ENCODE results near the gene TBC1D8. TPM values are rescaled to one million over a fixed set of nuclear protein-coding genes. Genes with fewer than 3 reads are reported as not detected.

The TBC1D8 gene
- total and polyA plus RNA-seq, 2 of the 13 experiments (the other 11 are each of a cell fraction or from before 2014, with no cell fraction given), result 45.1 to 95.4 TPM

DNA sequence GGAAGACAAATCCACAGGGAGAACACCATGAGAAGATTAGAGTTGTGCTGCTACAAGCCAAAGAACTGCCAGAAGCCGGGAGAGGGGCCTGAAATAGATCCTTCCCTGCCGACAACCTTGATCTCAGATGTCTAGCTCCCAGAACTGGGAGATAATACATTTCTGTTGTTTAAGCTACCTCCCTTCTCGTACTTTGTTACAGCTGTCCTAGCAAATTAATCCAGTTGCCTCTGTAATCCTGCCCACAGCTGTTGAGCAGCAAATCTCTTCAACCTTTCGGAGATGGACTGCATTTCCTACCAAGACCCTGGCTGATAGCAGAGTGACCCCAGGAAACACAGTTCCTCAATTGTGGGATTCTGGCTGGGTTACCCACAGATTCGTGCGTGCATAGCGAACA, 2.6 kb upstream of the TBC1D8 start:
- no TSS peak for BruUV-seq (replicated peaks)
- 61% methylated on average over 7 of the region's 7 CpGs for whole genome bisulfite sequencing (ENCODE audit: low lambda C conversion rate)
- Histone ChIP-seq H3K79me2 (ENCODE audit: insufficient read depth, low read length) (peaks cover 20% of the 10 kb centered on the region), H3K9ac (ENCODE audit: insufficient read depth, low read depth, low read length) (no peak overlapping the region), H3K4me1 (ENCODE audit: insufficient read depth, low read length) (peaks cover 36% of the 10 kb centered on the region), H3K36me3 (replicated peaks in 1 of 2; ENCODE audit: control insufficient read depth in 1 of 2, insufficient read depth in 2 of 2, low read length in 2 of 2) (no peaks in the 10 kb centered on the region), H2AFZ (ENCODE audit: low read length) (no peak overlapping the region), H3K27me3 (ENCODE audit: control insufficient read depth in 1 of 2, insufficient read depth in 2 of 2, low read length in 2 of 2) (no peaks in the 10 kb centered on the region; a peak in 1 of 5 replicates), H3K4me3 (replicated peaks in 1 of 3; ENCODE audit: insufficient read depth in 1 of 3, low read depth in 2 of 3, low read length in 3 of 3) (no peak overlapping the region), H4K20me1 (ENCODE audit: insufficient read depth, low read length) (peaks cover 8% of the 10 kb centered on the region; the same call in 1 of the 2 replicates), H3K27ac (ENCODE audit: extremely low read length, insufficient read depth, low read length) (no peak overlapping the region), H3K4me2 (ENCODE audit: low read depth, low read length) (peak overlapping the region; percentile 16; the same call in 1 of the 2 replicates), H3K9me3 (ENCODE audit: low read length) (no peaks in the 10 kb centered on the region)
- no peak for FAIRE-seq
- in situ Hi-C loops (cut with HindIII; ENCODE audit: extremely low pct_ligation_motif_present, low pct_unique_long_range_greater_than_20kb), result loop anchor here (5.0 to 25.0 kb wide), 2 partner anchors 116 to 566 kb away; no protein-coding TSS in a partner anchor
- ATAC-seq, result no peak
- ChIA-PET POLR2A (interaction anchor here (0.6 to 5.1 kb wide), 5 partner anchors 52 to 151 kb away, joined by 4 to 41 read pairs (median 4); partner anchors contain the start of gene RPL31), CTCF (ENCODE audit: low intra/inter-chr PET ratio, low total read pairs) (interaction anchor here (3.0 to 5.8 kb wide), 2 partner anchors 116 to 141 kb away, joined by 53 to 93 read pairs; no protein-coding TSS in a partner anchor)
- TF ChIP-seq HNRNPL (IDR thresholded peaks at IDR 0.05; ENCODE audit: low read depth, low read length) (no peak), ARHGAP35 (CRISPR knock-in tag; IDR thresholded peaks at IDR 0.05; ENCODE audit: borderline replicate concordance) (no peak), ZBTB3 (CRISPR knock-in tag; IDR thresholded peaks at IDR 0.05; ENCODE audit: borderline replicate concordance, low read depth) (no peak), ZNF749 (CRISPR knock-in tag; IDR thresholded peaks at IDR 0.05; ENCODE audit: borderline replicate concordance) (no peak), ZZZ3 (CRISPR knock-in tag; IDR thresholded peaks at IDR 0.05; ENCODE audit: borderline replicate concordance) (no peak), ZNF446 (CRISPR knock-in tag; IDR thresholded peaks at IDR 0.05) (no peak), IKZF4 (CRISPR knock-in tag; IDR thresholded peaks at IDR 0.05; ENCODE audit: borderline replicate concordance, low read depth, not compliant biosample characterization) (no peak), ZKSCAN5 (CRISPR knock-in tag; IDR thresholded peaks at IDR 0.05) (no peak)
- TF ChIP-seq, protein P1, sequence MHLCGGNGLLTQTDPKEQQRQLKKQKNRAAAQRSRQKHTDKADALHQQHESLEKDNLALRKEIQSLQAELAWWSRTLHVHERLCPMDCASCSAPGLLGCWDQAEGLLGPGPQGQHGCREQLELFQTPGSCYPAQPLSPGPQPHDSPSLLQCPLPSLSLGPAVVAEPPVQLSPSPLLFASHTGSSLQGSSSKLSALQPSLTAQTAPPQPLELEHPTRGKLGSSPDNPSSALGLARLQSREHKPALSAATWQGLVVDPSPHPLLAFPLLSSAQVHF (CRISPR knock-in tag; IDR thresholded peaks at IDR 0.05), result no peak
- intact Hi-C loops (cut with micrococcal nuclease; ENCODE audit: unreplicated experiment), result loop anchor here (2.0 kb wide), 1 partner anchor 51 kb away; no protein-coding TSS in a partner anchor
- DNase-seq (ENCODE audit: low spot score), result no peak

Data from HepG2 (cell line).